CD4-positive, alpha-beta T cell treated with Interleukin-21 for 1 hour (primary cell): ENCODE measurements around the gene SLC25A42.
"Not testable (repeated sequence)": the region's sequence is repeated elsewhere in the genome, so short reads cannot be mapped to it uniquely, and the experiment has no call there.

Experiments
- DNase-seq: peaks from one replicate; pipeline ENCODE4 v3.0.0-alpha.2; 2020

The SLC25A42 gene

DNA sequence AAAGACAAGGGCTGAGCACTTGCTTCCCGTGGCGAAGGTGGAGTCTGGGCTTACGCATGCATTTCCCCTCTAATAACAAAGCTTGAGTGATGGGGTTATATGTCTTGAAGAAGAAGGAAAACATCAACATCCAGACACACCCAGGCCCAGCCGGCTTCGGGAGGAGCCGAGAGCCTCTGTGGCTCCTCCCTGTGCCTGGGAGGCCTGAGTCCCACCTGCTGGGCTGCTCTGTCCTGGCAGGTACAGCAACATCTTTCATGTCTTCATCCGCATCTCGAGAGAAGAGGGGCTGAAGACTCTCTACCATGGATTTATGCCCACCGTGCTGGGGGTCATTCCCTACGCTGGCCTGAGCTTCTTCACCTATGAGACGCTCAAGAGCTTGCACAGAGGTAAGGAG, 43.9 kb downstream of the SLC25A42 start:
- DNase-seq: no peak

DNA sequence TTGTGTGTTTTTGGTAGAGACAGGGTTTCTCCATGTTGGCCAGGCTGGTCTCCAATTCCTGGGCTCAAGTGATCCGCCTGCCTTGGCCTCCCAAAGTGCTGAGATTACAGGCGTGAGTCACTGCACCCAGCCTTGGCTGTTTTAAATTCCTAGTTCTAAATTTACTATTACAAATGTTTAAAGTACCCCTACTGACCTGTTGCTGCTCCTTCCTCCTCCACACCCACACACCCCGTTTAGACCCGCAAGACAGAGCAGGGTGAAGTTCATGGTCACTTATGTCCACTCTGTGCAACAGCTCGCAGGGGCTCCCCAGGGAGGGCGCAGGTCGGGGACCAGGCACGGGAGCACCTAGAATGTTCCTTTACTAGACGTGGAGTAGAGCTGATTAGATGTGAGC, 45.8 kb downstream of the SLC25A42 start:
- no peak for DNase-seq

DNA sequence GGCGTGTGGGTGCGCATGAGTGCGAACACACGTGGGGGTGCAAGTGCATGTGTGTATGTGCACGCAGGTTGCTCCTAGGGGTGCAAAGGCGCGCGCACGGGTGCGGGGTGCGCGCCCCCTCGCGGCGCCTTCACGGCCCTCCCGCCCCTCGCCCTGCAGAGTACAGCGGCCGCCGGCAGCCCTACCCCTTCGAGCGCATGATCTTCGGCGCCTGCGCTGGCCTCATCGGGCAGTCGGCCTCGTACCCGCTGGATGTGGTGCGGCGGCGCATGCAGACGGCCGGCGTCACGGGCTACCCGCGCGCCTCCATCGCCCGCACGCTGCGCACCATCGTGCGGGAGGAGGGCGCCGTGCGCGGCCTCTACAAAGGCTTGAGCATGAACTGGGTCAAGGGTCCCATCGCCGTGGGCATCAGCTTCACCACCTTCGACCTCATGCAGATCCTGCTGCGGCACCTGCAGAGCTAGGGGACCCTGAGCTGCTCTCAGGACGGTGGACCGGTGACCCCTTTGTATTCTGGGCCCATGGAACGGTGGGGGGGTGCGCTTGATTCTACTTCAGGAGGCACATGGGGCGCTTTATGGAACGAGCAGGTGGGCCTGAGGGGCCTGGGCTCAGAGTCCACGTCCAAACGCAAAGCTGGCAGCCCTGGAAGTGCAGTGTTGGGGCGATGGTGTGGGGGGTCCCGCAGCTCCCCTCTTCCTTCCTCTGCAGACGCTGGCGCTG, 46.8 kb downstream of the SLC25A42 start:
- peak; percentile 17 for DNase-seq

DNA sequence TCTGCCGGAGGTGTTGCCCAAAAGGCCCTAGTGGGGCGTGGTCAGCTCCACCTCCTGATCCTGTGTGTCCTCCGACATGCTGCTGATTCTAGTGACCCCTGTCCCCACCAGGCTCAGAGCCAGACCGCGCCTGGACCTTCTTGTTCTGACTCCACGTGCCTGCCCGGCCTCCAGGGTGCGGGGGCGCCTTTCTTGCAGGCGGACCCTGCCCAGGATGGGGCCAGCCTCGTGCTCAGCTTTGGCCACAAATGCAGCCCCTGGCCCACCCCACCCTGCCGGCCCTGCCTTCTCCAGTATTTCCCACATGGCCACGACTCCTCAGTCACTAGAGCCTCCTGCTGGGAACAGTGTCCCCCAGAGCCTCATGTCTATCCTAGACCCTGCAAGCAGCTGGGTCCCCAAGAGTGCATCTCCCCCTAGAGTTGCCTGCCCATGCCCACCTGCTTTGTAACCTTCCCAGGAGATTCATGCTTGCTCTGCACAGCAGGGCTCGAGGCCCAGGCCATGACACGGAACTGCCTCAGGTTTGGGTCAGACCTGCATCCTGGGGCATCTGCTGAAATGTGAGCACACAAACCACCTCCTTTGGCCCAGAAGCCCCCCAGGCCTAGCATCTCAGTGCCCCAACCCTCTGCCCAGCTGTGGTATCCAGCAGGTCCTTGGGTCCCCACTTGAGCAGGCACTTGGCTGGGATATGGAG, 47.5 kb downstream of the SLC25A42 start:
- no peak for DNase-seq

DNA sequence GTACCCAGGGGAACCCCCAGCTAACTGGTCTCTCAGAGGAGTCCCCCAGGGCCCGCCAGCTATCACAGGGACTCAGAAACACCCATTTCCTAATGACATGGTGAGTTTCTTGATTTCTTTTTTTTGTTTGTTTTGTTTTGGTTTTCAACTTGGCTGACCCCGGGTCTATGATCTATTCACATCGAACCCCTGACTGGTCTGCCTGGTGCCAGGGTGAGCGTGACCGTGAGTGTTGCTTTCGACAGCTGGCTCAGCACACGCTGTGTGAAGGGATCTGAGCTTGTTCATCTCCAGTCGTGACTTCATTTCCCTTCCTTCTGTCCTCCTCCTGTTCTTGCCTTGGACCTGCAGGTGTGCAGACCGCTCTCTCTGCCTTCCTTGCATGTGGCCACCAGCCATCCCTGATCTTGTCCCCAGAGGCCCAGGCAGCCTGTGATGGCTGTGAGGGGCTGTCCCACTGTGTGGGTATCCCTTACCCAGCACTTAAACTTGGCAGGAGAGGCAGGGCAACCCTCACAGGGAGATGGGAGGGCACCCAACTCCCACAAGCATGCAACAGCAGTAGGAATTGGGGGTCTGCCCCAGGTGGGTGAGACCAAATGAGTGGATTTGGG, 48.3 kb downstream of the SLC25A42 start:
- DNase-seq: no peak

DNA sequence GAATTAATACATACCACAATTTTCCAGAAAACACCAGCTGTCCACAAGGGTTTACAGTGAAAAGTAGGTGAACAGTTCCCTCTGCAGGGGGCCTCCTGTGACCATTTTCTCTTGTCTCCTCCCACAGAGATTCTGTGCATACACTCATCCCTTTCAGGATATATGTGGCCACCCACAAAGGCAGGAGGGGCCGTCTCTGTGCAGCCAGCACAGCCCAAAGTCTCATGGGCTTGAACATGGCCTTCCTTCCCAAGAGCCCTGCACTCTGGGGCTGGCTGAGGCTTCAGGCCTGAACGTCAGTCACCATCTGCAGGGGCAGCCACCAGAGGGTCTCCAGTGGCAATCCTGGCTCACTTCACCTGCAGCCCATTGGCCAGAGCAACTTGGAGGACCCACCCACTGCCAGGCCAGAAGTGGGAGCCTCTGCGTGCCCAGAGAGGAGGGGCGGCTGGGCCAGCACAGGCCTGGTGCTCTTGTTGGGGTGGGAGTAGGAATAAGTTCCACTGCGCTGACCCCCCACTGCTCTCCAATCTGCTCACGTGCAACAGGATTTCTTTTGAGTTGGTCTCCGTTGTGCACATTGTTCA, 49.3 kb downstream of the SLC25A42 start:
- DNase-seq: no peak

DNA sequence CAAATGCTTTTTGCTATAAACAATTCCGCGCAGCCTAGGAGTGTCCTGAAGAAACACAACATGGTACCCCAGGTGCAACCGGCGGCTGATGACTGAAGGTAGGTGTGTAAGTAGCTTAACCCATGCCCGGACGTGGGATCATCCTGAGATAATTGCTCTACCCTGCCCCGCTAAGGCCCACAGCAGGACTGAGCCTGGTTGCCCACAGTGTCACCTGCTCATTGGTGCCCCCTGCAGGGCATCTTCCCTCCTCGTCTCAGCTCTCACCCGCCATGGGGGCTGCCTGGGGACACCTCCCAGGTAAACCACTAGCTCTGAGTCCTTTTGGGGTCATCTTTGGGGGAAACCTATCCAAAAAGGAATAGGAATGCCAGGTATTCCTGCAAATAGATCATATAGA, 52.2 kb downstream of the SLC25A42 start:
- peak; percentile 53 for DNase-seq

DNA sequence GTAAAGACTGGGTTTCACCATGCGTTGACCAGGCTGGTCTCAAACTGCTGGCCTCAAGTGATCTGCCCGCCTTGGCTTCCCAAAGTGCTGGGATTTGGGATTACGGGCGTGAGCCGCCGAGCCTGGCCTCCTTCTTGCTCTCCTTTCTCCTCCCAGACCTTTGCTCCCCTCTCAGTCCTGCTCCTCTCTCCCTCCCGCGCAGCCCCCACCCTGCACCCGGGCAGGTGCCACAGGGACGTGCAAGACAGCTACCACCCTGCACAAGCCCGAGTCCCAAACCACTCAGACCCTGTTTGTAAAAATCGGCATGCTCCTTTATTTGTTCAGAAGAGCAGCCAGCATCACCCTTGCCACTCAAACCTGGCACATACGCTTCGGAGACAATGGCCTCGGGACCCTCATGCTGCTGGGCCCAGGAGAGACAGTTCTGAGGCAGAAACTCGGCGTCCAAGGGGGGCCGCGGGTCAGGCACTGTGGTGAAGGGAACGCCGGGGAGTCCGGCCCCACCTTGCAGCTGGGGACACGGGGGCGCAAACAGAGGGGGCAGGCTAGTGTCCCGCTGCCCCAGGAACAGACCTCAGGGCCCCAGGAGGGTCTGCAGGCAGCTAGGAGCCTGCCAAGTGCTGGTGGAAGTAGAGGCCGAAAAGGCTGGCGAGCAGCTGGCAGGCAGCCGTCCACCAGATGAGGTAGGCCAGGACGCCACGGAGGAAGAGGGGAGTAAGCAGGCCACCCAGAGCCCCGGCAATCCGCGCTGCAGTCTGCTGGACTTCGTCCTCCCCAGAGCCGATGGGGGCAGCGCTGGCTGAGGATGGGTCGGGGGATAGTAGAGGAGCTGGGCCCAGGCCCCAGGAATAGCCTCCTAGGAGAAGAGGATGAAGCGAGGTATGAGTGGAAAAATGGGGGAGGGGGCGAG, 55.8 kb downstream of the SLC25A42 start:
- no peak for DNase-seq

DNA sequence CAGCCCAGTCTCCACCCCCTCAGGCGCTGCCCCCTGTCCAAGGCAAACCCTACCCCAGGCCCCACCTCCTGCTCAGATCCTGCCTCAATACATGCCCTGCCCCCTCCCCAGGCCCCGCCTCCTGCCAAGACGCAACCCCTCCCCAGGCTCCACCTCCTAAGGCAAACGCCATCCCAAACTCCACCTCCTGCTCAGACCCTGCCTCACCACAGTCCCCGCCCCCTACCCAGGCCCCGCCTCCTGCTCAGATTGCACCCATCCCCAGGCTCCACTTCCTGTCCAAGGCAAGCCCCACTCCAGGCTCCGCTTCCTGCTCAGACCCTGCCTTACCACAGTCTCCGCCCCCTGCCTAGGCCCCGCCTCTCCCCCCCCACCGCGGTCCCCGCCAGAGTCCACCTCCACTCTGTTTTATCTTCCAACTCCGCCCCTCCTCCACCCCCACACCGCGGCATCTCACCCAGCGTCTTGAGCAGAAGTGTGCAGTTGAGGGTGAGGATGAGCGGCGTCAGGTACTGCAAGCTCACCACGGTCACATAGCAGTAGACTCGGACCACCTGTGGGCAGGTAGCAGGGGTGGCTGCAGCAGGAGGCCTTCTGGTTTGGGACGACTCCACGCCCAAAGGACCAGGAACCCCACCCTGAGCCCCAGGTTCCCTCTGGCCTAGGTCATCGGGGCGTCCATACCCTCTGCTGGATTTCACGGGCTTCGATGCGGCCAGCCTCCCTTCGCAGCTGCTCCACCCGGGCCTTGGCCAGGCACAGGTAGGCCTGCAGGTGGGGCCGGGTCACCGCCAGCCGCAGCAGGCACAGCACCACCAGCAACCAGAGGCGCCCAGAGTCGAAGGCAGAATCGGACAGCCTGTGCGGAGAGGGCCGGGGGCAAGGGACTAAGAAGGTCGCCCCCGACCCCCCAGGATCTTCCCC, 56.8 kb downstream of the SLC25A42 start:
- peak; percentile 23 for DNase-seq

DNA sequence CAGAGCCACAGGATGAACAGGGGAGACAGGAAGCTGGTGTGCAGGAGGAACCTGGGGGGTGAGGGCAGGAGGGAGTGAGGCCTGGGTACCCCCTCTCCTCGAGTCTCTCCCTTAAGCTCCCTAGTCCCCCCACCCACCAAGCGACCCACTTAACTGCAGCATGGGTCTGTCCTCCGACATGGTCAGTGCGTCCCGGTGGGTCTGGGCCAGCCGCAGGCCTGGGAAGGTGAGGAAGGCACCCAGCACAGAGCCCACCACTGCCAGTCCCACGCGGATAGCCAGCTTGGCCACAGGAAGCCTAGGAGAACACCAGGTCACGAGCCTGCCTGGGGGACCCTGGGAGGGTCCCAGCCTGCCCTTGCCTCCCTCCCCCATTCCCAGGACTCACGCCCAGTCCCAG, 57.6 kb downstream of the SLC25A42 start:
- DNase-seq: no peak

DNA sequence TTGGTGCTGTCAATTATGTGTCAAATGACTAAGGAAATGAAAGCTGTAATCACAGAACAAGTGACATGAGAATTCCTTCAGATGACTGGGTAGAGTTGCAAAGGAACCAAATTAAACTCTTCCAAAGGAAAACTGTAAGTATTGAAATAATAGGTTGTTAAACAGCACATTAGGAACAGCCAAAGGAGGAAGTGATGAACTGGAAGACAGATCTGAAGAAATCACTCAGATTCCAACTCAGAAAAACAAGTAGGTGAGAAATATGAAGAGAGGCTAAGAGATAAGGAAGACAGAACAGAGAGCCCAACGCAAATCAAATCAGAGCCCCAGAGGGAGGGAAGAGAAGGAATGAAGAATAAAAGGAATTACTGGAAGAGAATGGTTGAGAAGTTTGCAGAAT, 59.1 kb downstream of the SLC25A42 start:
- no peak for DNase-seq

DNA sequence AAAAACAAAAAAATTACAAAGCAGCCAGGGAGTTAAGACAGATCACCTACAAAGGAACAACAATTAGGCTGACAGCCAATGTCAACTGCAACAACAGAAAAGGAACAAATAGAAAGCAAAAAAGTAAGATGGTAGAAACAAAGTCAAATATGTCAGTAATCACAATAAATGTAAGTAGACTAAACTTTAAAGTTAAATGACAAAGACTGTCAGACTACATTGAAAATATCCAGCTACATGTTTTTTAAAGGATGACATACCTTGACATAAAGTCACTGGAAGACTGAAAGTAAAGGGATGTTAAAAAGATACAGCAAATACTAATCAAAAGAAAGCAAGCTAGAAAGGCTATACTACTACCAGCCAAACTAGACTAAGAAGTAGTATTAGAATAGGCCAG, 59.6 kb downstream of the SLC25A42 start:
- DNase-seq: no peak

DNA sequence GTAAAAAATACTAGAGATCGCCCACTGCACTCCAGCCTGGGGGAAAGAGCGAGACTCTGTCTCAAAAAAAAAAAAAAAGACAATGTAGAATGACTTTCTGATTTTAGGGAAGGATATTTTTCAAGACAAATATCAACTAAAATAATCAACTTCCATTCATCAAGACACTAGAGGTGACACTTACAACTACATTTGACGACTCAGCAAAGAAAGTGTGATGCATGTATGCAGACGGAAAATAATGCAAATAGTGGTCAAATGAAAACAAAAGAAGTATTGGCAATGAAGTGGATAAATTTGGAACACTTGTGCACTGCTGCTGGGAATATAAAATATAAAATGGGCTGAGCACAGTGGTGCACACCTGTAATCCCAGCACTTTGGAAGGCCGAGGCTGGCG, 62.3 kb downstream of the SLC25A42 start:
- no peak for DNase-seq

DNA sequence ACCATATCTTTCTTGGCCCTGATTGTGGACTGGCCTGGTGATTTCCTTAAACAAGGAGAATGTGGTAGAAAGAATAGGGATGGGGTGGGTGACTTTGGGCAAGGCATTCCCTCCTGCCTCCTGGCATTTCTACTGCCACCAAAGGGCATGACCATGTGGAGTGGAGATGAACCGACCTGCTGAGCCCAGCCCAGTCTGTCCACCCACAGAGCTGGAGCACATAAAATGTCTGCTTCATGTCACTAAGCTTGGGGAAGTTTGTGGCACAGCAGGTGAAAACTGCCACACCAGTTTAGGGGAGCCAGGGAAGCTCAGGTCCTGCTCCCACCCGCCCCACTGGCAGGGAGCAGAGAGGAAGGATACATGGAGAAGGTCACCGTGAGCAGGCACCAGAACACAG, 68.2 kb downstream of the SLC25A42 start:
- no peak for DNase-seq

DNA sequence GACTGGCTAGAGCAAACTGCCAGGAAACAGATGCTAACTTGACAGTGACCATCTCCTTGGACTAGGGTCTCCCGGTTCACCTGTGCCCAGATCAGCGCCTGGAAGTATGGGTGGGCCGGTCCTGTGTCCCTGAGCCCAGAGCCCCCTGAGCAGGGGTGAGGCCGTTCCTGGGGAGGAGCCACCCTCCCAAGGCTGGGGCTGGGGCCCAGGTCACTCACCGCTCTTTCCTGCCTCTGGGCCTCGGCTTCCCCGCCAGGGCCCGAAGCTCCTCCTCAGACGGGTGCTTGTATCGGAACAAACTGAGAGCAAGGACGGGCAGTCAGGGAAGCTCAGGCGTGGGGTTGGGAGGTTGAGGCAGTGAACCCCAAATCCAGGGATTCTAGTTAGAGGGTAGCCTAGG, 69.1 kb downstream of the SLC25A42 start:
- DNase-seq: no peak

DNA sequence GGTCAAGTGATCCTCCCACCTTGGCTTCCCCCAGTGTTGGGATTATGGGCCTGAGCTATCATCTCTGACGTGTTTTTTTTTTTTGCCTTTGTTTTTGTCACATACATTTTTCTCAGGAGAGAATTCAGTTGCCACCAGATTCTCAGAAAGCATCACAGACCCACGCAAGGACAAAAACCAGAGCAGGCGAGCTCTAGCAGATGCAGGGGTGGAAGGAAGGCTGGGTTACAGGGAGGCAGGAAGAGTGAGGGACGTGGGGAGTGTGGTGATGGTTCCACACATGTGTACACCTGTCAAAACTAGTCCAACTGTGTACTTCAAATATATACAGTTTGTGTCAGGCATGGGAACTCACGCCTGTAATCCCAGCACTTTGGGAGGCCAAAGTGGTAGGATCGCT, 70.2 kb downstream of the SLC25A42 start:
- no peak for DNase-seq

DNA sequence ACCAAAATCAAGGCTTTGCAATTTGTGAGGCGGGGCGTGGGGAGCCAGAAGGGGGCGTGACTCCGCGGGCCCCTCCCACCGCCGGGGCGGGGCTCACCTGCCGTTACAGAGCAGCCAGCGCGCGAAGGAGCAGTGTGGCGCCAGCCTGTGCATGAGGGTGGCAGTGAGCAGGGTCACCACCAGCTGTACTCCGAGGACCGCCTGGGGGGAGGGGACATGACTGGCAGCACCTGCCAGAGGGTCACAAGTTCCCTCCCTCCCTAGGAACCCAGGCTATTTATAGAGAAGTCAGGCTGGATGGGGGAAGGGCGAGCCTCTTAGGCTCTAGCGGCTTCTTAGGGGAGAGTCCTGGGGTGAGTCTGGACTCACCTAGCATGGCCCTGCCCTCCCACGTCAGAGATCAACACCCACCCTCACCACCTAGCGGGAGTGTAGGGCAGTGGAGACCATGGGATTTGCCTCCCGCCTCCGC, 70.9 kb downstream of the SLC25A42 start:
- DNase-seq: peak; percentile 36

DNA sequence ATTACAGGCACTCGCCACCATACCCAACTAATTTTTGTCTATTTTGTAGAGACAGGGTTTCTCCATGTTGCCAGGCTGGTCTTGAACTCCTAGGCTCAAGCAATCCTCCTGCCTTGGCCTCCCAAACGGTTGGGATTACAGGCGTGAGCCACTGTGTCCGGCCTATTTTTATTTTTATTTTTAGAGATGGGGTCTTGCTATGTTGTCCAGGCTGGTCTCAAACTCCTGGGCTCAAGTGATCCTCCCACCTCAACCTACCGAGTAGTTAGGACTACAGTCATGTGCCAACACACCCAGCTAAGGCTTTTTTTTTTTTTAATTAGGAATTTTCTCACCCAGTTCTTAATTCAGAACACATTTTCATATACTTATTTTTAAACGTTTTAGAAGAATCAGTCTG, 71.9 kb downstream of the SLC25A42 start:
- not testable (repeated sequence) for DNase-seq

DNA sequence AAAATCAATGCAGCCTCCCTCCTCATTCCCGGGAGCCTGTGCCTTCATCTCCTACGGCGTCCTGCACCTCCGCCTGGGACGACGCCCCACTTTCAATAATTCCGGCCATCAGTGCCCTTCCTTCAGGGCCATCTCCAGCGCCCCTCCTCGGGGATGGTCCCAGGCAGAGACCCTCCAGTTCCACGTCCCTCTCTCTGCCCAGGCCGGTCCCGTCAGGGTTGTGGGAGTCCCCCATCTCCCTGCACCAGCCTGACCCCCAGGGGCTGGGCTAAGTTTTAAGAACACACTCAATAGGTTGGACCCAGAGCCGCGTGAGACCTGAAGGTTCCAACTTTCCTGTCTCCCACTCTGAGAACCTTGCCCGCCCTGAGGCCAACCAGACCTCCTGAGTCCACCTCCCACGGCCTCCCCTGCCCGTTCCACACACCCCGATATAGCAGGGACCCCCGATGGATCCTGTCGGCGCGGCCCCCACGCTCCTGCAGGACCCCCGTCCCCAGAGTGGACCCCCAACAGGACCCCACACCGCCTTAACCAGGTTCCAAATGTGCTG, 73.8 kb downstream of the SLC25A42 start:
- DNase-seq: no peak

DNA sequence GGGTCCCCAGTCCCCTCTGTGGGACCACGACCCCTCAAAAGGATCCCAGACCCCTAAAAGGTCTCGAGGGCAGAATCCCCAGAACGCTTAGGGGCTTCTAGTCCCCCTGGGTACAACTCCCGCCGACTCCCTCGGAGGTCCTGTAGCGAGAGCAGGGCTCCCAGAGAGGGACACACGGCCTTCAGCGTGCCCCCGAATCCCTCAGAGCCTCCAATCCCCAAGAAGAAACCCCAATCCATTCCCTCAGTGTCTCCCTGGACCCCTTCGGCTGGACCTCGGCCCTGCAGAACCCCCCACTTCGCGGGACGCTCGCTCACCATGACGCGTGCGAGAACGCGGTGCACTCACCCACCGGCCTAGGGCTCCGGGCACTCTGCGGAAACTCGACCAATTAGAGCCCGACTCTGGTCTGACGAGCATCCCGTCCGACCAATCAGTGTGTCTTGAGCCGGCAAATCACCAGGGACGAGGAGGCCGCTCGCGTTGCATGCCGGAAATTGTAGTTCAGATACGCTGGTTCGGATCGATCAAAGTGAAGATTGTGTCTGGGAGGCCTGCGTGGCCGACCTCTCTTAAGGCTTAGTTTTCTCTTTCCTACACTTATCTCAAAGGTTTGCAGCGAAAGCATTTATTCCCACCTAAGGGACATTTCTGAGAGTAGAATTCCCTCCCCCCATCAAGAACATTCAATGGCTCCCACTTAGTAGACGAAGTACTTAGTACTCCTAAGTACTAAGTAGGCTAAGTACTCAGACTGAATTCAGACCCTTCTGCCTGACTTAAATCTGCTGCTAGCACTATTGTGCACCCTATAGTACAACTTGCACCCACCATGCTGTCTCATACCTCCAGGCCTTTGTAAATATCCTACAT, 74.6 kb downstream of the SLC25A42 start, which contains the start of gene TMEM161A:
Gene TMEM161A (minus strand): TSS at position 370 of the 873 bp plus-strand sequence. CDS start 50 bp downstream, at position 320.
- DNase-seq: peak; percentile 98
